Posterior cingulate gyrus (tissue), 11 donors: ENCODE results near the gene CCNT2.
A peak's percentile ranks its signal among the peaks of the same experiment; 100 is the strongest.

Source experiments
- DNase-seq, 10 donors: peaks; one replicate each; pipeline versions ENCODE4 v3.0.0 to v3.0.0-alpha.2; 2020 to 2021; ENCODE audit warnings: mixed read lengths in 3 of 10
- intact Hi-C: fragments of 100-400 bp; cut with DNase I; formaldehyde crosslinking; loops from one replicate; pipeline ENCODE4 v1.15.1; 2023

CCNT2 gene

DNA sequence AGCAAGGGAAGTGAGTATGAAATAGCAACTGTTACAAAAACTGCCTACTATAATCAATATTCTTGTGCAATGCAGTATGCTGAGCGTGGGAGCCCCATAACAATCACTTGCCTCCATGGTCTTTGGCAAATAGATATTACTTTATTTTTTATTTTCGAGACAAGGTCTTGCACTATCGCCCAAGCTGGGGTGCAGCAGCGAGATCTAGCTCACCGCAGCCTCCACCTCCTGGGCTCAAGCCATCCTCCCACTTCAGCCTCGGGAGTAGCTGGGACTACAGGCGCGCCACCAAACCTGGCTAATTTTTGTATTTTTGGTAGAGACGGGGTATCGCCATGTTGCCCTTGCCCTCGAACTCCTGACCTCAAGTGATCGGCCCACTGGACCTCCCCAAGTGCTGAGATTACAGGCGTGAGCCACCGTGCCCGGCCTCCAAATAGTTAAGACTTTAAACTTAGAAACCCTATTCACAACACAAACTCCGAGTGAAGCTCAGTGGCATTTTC, 1.2 kb upstream of the CCNT2 start:
- intact Hi-C loops = loop anchor here (10.0 kb wide), 1 partner anchor 137 kb away; the partner anchor contains the start of gene RAB3GAP1
- peak in 4 of 10 donors; percentile 2 to 77 (median 65) for DNase-seq

- peak in 2 of 10 donors; percentile 81 to 95 for DNase-seq
- intact Hi-C loops = loop anchor here (2.0 to 10.0 kb wide), 2 partner anchors 137 to 613 kb away; partner anchors contain the start of genes R3HDM1, RAB3GAP1 and ZRANB3
Measured at GRCh38 chr2:134917888-134918525, 615 bp upstream of the CCNT2 start.

- intact Hi-C loops = loop anchor here (2.0 to 10.0 kb wide), 2 partner anchors 135 to 611 kb away; partner anchors contain the start of genes R3HDM1, RAB3GAP1 and ZRANB3
- peak in 3 of 10 donors; percentile 72 to 85 (median 72) for DNase-seq
Measured at GRCh38 chr2:134919341-134920210, 954 bp downstream of the CCNT2 start.

DNA sequence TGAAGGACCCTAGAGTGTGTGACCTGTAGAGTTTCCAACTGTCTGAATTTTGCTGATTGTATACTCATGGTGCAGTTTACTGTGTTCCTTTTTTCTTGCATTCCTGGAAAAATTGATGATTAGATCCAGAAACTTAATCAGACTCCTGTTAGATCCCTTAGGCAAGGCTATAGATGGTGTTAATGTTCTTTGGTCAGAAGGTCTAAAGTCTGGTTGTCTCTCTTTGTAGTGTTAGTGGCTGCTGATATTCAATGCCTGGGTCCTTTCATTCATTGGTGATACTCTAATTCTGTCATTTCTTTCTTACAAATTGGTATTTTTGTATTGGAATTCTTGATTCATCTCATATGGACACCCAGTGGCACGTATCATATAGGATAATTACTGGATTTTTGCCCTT, 6.3 kb downstream of the CCNT2 start:
- intact Hi-C loops = no loop called here
- DNase-seq = no peak

DNA sequence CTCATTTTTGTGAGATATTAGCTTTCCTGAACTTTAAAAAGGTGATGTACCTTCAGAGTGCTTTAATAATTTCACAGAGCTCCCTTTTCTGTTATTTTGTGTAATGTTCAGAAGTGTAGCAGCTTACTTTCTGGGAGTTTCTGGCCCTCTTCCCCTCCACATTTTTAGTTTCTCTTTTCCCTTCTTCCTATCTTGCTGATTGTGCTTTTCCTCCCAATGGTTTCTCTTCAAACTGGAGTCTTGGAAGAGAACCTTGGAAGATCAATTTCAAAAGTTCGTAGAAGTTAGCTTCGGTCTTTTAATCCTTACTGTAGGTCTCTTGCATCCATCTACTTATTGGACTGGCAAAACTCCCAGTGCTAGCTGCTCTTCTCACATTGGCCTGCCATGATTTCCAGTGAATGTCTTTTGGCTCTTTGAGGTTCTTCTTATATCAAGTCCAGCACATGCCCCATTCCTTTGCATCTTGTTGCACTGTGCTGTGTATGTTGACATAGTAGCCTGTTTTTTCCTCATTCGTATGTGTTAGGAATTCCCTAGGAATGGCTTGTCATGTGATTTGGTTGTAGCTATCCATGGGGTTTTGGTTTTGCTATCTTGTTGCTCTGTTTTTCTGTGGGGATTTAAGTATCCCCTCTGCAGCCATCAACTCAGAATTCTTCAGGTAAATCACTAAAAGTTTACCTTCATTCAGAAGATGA, 7.8 kb downstream of the CCNT2 start:
- intact Hi-C loops = no loop called here
- DNase-seq = no peak

DNA sequence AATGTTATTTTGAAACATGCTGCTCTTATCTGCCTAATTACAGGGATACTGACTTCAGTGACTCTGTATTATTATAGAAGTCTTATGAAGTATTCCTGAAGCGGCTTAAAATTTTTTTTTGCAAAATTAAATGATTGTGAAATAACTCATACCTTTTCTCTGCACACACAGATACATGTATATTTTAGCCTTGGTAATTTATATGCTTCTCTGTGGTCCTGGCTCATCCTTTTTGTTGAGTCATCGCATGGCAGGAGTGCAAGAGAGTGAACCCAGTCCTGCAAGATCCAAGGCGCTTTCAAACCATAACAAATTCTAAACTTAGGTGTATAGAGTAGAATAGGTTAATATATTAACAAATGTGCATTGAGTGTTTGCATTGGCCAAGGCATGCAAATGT, 8.6 kb downstream of the CCNT2 start:
- intact Hi-C loops = no loop called here

GRCh38 chr2:134932864-134933526, 14.4 kb downstream of the CCNT2 start:
- no peak for DNase-seq
- intact Hi-C loops = no loop called here

More for the DNA sequence above, 8.6 kb downstream of the CCNT2 start:
- no peak for DNase-seq

DNA sequence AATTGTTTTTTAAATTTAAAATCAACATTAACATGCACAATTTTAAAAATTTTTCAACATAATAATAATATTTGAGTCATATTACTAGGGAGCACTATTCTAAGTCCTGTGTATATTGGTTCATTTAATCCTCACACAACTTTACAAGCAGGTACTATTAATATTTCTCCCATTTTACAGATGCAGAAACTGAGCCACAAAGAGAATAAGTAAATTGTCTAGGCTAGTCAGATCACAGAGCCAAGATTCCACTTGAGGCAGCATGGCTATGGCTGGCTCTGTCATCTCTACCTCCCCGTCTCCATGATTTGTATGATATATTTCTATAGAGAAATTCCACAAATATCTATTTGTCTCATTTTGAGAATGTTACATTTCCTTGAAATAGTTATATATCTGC, 15.1 kb downstream of the CCNT2 start:
- no peak for DNase-seq
- intact Hi-C loops = no loop called here

GRCh38 chr2:134934150-134934549, 15.5 kb downstream of the CCNT2 start:
- intact Hi-C loops = no loop called here
- no peak for DNase-seq

- no peak for DNase-seq
- intact Hi-C loops = no loop called here
Measured at GRCh38 chr2:134934641-134935040, 16.0 kb downstream of the CCNT2 start.

- intact Hi-C loops = no loop called here
- DNase-seq = no peak
Measured at GRCh38 chr2:134936691-134937090, 18.1 kb downstream of the CCNT2 start.

DNA sequence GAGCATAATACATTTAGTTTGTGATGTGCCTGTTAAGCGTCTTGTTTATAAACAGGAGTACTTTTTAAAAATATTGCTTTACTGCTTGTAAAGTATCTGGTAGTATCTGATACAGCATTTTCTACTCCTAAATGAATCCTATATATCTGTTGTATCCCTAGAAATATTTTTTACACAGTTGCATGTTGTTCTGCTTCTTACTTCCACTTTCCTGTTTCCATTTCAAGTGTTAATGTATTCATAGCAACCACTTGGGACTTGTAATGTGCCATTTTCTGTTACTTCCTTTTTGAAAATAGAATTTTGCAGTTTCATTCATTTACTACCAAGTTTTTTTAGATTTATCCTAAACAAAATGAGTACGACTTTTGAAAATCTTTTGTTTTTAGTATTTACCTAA, 24.9 kb downstream of the CCNT2 start:
- intact Hi-C loops = no loop called here
- no peak for DNase-seq

- intact Hi-C loops = no loop called here
- DNase-seq = no peak
Measured at GRCh38 chr2:134944975-134945374, 26.4 kb downstream of the CCNT2 start.

GRCh38 chr2:134946073-134946472, 27.5 kb downstream of the CCNT2 start:
- DNase-seq = no peak
- intact Hi-C loops = no loop called here

DNA sequence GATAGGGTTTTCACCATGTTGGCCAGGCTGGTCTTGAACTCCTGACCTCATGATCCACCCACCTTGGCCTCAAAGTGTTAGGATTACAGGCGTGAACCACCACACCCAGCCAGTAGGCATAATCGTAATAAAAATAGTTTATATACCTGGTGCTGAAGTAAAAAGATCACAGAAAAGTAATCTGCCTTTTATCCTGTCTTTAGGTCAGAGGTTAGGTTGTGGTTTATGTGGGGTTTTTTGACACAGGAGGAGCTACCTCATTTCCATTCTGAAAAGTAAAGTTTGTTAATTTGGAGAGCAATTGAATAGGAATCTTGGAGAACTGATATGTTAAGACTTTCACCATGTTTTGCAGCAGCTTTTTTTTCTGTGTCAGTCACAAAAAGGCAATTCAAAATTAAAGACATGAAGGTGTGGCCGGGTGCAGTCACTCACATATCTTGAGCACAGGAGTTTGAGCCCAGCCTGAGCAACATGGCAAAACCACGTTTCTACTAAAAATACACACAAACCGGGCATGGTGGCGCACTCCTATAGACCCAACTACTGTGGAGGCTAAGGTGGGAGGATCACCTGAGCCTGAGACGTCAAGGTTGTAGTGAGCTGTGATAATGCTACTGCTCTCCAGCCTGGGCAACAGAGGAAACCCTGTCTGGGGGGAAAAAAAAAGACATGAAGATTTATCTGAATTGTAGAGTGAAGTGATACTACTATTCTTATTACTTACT, 31.5 kb downstream of the CCNT2 start:
- intact Hi-C loops = no loop called here
- DNase-seq = no peak

- intact Hi-C loops = no loop called here
- no peak for DNase-seq
Measured at GRCh38 chr2:134950886-134951285, 32.3 kb downstream of the CCNT2 start.

DNA sequence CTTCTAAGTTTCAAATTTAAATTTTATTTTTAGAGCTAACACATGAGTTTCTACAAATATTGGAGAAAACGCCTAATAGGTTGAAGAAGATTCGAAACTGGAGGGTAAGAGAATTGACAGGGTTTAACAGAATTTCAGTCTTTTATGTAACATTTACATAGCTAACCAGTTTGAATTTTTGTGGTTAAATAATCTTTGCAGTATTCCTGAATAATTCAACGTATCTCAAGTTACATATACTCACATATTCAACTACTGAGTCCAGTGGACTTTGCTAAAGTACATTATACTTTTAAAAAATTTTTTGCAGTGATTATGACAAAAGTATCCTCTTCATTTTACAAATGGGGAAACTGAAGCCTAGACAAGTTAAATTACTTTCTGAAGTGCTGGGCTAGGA, 34.0 kb downstream of the CCNT2 start:
- no peak for DNase-seq
- intact Hi-C loops = no loop called here

GRCh38 chr2:134954065-134954464, 35.4 kb downstream of the CCNT2 start:
- DNase-seq = peak in 1 of 10 donors; percentile 42

GRCh38 chr2:134955744-134956143, 37.1 kb downstream of the CCNT2 start:
- DNase-seq = no peak
- intact Hi-C loops = no loop called here

More at GRCh38 chr2:134954065-134954464, 35.4 kb downstream of the CCNT2 start:
- intact Hi-C loops = no loop called here

DNA sequence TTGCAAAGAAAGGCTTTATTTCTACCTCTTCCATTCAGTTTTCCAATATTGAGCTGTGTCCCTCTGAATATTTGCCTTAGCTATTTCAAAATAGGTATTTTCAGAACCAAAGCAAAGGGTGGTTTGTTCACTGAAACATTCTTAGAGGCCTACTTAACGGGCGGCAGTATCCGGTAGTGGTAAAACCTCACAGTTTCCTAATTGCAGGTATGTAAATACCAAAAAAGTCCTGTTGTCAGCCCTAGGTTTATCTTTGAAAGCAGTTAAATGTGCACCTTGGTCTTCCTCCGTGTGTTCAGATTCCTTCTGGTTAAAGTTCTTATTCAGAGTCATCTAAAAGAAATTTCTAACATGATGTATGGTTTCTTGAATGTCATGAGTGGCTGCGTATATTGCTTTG, 38.9 kb downstream of the CCNT2 start:
- DNase-seq = no peak
- intact Hi-C loops = no loop called here
